HCT116 (cell line): ENCODE measurements around the gene TMEM238L. TPM values are rescaled to one million over a fixed set of nuclear protein-coding genes. Genes with fewer than 3 reads are reported as not detected.

Source experiments
- ATAC-seq: fragments of 200-7000 bp; cut with Tn5 transposase; 2 replicates; pipeline ENCODE4 v1.9.1; 2020; ENCODE audit warnings: mild to moderate bottlenecking, moderate library complexity
- BruUV-seq: library from RNA; stranded (reverse); fragments of 400-500 nt; replicated peaks from 2 replicates; lab custom pipeline; 2021; lab: Mats Ljungman, UMichigan
- CTCF ChIA-PET: fragments of 300-600 bp; sonication (Branson Sonifier 250); formaldehyde crosslinking; loops from one replicate; lab custom pipeline; 2021; ENCODE audit warnings: antibody characterized with exemption; lab: Charles Lee
- POLR2A ChIA-PET: fragments of 300-600, 350-600 bp; sonication (Branson Sonifier 250); formaldehyde crosslinking; loops from one replicate; lab custom pipeline; 2021; ENCODE audit warnings: antibody characterized with exemption; lab: Charles Lee
- RAD21 ChIA-PET, 2 experiments: fragments of 300-600 bp; sonication (Branson Sonifier 250); formaldehyde crosslinking; loops; one replicate each; lab custom pipeline; 2023; ENCODE audit warnings: low total read pairs in 2 of 2; ENCODE audit not compliant: uncharacterized antibody in 2 of 2, unreplicated experiment in 2 of 2, low non-redundant PET in 1 of 2; lab: Charles Lee
- DNase-seq: peaks from one replicate; pipeline ENCODE4 v3.0.0-alpha.2; 2010; ENCODE audit warnings: low read depth, low spot score
- H2AFZ ChIP-seq: fragments of 200-600 bp; shearing (Covaris generic), sonication (generic); 2 replicates; pipeline ENCODE4 v1.6.1; 2017; ENCODE audit warnings: low read depth, mixed run types, mixed read lengths, antibody characterized with exemption, low read length; ENCODE audit not compliant: poor library complexity, severe bottlenecking
- H3K27ac ChIP-seq: 2 replicates; pipeline ENCODE4 v1.5.1; 2012; ENCODE audit warnings: low read depth, low read length
- H3K27me3 ChIP-seq: fragments of 200-600 bp; sonication (generic); 2 replicates; pipeline ENCODE4 v1.6.1; 2016; ENCODE audit warnings: mixed run types, low read length, mixed read lengths; ENCODE audit not compliant: insufficient read depth
- H3K36me3 ChIP-seq, 2 experiments: fragments of 200-500 bp in 1 of 2; fragments of 200-600 bp in 1 of 2; sonication (Bioruptor generic) in 1 of 2; sonication (generic) in 1 of 2; 2 replicates each; pipeline versions ENCODE4 v1.5.1 to v1.6.1; 2014 to 2016; ENCODE audit warnings: low read length in 2 of 2, inconsistent platforms in 1 of 2, mixed read lengths in 1 of 2, mixed run types in 1 of 2; ENCODE audit not compliant: insufficient read depth in 2 of 2, control insufficient read depth in 1 of 2
- H3K4me1 ChIP-seq, 2 experiments: fragments of 200-600 bp in 1 of 2; sonication (generic) in 1 of 2; 2 replicates each; pipeline versions ENCODE4 v1.5.1 to v1.6.1; 2012 to 2017; ENCODE audit warnings: low read length in 2 of 2, inconsistent platforms in 1 of 2, mild to moderate bottlenecking in 1 of 2, mixed read lengths in 1 of 2, mixed run types in 1 of 2, moderate library complexity in 1 of 2; ENCODE audit not compliant: insufficient read depth in 2 of 2, control insufficient read depth in 1 of 2
- H3K4me2 ChIP-seq: fragments of 200-600 bp; sonication (generic); 2 replicates; pipeline ENCODE4 v1.6.1; 2017; ENCODE audit warnings: mixed run types, low read length, mixed read lengths
- H3K4me3 ChIP-seq, 2 experiments: fragments of 200-600 bp in 1 of 2; sonication (generic) in 1 of 2; replicated peaks in 1 of 2; 2 replicates each; pipeline ENCODE4 v1.5.1; 2011 to 2016; ENCODE audit warnings: low read length in 2 of 2, control low read depth in 1 of 2, low read depth in 1 of 2, mild to moderate bottlenecking in 1 of 2, mixed read lengths in 1 of 2, mixed run types in 1 of 2
- H3K79me2 ChIP-seq: fragments of 200-600 bp; sonication (generic); 2 replicates; pipeline ENCODE4 v1.6.1; 2017; ENCODE audit warnings: mild to moderate bottlenecking, mixed run types, low read length, moderate library complexity, mixed read lengths; ENCODE audit not compliant: insufficient read depth
- H3K9ac ChIP-seq: fragments of 200-600 bp; sonication (generic); 2 replicates; pipeline ENCODE4 v1.6.1; 2016; ENCODE audit warnings: low read length, mixed read lengths
- H3K9me2 ChIP-seq: fragments of 200-600 bp; sonication (generic), shearing (Covaris generic); 2 replicates; pipeline ENCODE4 v1.6.1; 2017; ENCODE audit warnings: mixed run types, mild to moderate bottlenecking, moderate library complexity; ENCODE audit not compliant: insufficient read depth
- H3K9me3 ChIP-seq, 2 experiments: fragments of 200-500 bp in 1 of 2; fragments of 200-600 bp in 1 of 2; sonication (Bioruptor generic) in 1 of 2; sonication (generic) in 1 of 2; 2 replicates each; pipeline ENCODE4 v1.6.1; 2014 to 2017; ENCODE audit warnings: low read length in 2 of 2, mixed read lengths in 2 of 2, inconsistent platforms in 1 of 2, low read depth in 1 of 2, mild to moderate bottlenecking in 1 of 2, mixed run types in 1 of 2, moderate library complexity in 1 of 2; ENCODE audit not compliant: control insufficient read depth in 1 of 2, insufficient read depth in 1 of 2
- H4K20me1 ChIP-seq: fragments of 200-600 bp; sonication (generic), shearing (Covaris generic); 2 replicates; pipeline ENCODE4 v1.6.1; 2017; ENCODE audit warnings: mixed run types, mild to moderate bottlenecking, moderate library complexity; ENCODE audit not compliant: insufficient read depth
- CEBPB ChIP-seq: IDR thresholded peaks from 2 replicates; pipeline ENCODE4 v1.6.1; 2012; ENCODE audit warnings: low read depth
- EGR1 ChIP-seq: IDR thresholded peaks from 2 replicates; pipeline ENCODE4 v1.6.1; 2012; ENCODE audit warnings: low read depth
- ELF1 ChIP-seq: IDR thresholded peaks from 2 replicates; pipeline ENCODE4 v1.6.1; 2012; ENCODE audit warnings: low read depth, borderline replicate concordance
- JUND ChIP-seq: IDR thresholded peaks from 2 replicates; pipeline ENCODE4 v1.6.1; 2012
- SP1 ChIP-seq: IDR thresholded peaks from 2 replicates; pipeline ENCODE4 v1.6.1; 2012; ENCODE audit warnings: low read depth
- SRF ChIP-seq: IDR thresholded peaks from 2 replicates; pipeline ENCODE4 v1.6.1; 2012; ENCODE audit warnings: low read depth
- TCF7L2 ChIP-seq: IDR thresholded peaks from 2 replicates; pipeline ENCODE4 v1.7.0; 2011; ENCODE audit warnings: borderline replicate concordance, inconsistent platforms; ENCODE audit not compliant: insufficient read depth, insufficient read length; ENCODE audit errors: extremely low read depth
- YY1 ChIP-seq: IDR thresholded peaks from 2 replicates; pipeline ENCODE4 v1.6.1; 2011; ENCODE audit warnings: low read length, low read depth, moderate library complexity, mild to moderate bottlenecking; ENCODE audit not compliant: insufficient replicate concordance; ENCODE audit errors: extremely low read depth
- intact Hi-C: fragments of 100-400 bp; cut with micrococcal nuclease; formaldehyde crosslinking; loops from 2 replicates; pipeline ENCODE4 v1.10.0; 2022
- total RNA-seq: library from RNA; stranded (reverse); gene quantifications from one replicate; pipeline ENCODE4 v1.2.1, GENCODE V29; 2021; ENCODE audit not compliant: unreplicated experiment
- TF ChIP-seq, protein P1 (sequence below), 3 experiments: fragments of 200-600 bp in 1 of 3; sonication (generic) in 1 of 3; IDR thresholded peaks in 2 of 3; conservative IDR thresholded peaks in 1 of 3; 2 replicates each; pipeline ENCODE4 v1.5.1; 2012 to 2017; ENCODE audit warnings: low read depth in 2 of 3, low read length in 2 of 3, antibody characterized with exemption in 1 of 3, borderline replicate concordance in 1 of 3, control low read depth in 1 of 3, mild to moderate bottlenecking in 1 of 3, mixed read lengths in 1 of 3, mixed run types in 1 of 3, moderate library complexity in 1 of 3; ENCODE audit not compliant: insufficient read depth in 1 of 3
- TF ChIP-seq, protein P2 (sequence below): IDR thresholded peaks from 2 replicates; pipeline ENCODE4 v1.6.1; 2012
- TF ChIP-seq, protein P3 (sequence below): IDR thresholded peaks from 2 replicates; pipeline ENCODE4 v1.6.1; 2012

Gene TMEM238L
- total RNA-seq, 1 experiment from 2014 or later: not detected

DNA sequence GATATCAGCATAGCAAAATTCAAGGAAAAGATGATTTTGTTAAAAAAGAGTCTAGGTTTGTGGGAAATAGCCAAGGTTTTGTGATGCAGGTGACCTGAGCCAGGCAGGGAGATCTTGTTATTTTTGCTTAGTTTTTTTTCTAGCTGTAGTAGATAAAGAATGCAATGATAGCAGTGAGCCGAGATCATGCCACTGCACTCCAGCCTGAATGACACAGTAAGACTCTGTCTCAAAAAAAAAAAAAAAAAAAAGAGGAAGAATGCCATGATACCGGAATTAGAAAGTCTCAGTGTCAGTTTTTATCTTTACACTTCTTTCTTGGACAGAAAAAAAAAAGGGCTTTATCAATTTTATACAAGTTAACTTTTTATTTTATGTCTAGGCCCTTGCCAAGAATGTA is 27.5 kb downstream of the TMEM238L start (continued):
- TF ChIP-seq, protein P1, sequence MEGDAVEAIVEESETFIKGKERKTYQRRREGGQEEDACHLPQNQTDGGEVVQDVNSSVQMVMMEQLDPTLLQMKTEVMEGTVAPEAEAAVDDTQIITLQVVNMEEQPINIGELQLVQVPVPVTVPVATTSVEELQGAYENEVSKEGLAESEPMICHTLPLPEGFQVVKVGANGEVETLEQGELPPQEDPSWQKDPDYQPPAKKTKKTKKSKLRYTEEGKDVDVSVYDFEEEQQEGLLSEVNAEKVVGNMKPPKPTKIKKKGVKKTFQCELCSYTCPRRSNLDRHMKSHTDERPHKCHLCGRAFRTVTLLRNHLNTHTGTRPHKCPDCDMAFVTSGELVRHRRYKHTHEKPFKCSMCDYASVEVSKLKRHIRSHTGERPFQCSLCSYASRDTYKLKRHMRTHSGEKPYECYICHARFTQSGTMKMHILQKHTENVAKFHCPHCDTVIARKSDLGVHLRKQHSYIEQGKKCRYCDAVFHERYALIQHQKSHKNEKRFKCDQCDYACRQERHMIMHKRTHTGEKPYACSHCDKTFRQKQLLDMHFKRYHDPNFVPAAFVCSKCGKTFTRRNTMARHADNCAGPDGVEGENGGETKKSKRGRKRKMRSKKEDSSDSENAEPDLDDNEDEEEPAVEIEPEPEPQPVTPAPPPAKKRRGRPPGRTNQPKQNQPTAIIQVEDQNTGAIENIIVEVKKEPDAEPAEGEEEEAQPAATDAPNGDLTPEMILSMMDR (IDR thresholded peaks at IDR 0.05 in 2 of 3, conservative IDR thresholded peaks at IDR 0.05 in 1 of 3; ENCODE audit: borderline replicate concordance in 1 of 3, insufficient read depth in 1 of 3, low read depth in 2 of 3, low read length in 2 of 3): no peak
- TF ChIP-seq CEBPB: no peak
- TF ChIP-seq, protein P2, sequence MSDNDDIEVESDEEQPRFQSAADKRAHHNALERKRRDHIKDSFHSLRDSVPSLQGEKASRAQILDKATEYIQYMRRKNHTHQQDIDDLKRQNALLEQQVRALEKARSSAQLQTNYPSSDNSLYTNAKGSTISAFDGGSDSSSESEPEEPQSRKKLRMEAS: no peak
- TF ChIP-seq, all 23 proteins: peak for 0

DNA sequence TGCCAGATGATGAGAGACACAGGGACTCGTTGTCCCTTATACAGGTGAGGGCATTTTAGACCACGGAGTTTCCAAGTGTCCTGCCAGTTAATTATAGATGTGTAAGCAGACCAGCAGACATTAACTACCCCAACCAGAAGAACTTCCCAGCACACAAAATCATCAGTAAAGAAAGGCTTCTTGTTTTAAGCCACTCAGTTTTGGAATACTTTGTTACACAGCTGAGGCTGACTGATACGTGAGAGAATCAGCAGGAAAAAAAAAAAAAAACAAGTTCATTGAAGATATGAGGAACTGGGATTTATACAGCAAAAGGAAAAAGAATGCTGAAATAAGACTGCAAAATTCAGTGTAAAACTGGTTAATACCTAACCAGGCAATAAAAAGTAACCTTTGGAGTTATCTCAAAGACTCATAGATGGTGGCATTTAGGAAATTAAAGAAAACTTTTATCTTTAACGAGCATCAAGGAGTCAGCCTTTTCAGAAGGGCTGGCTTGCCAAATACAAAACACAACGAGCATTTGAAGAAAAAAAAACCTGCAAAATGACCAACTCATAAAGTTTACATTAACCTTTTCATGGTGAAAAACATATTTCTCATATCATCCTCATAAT is 28.1 kb downstream of the TMEM238L start:
- no peaks in the 10 kb centered on the region for H4K20me1 ChIP-seq
- H3K4me2 ChIP-seq: no peak overlapping the region
- no peak overlapping the region for H3K9ac ChIP-seq
- peaks cover 0 to 4% of the 10 kb centered on the region in 2 experiments; a peak in 2 of 4 replicates for H3K9me3 ChIP-seq
- H3K79me2 ChIP-seq: no peaks in the 10 kb centered on the region
- no peaks in the 10 kb centered on the region for H3K27me3 ChIP-seq
- intact Hi-C loops: no loop called here
- no peaks in the 10 kb centered on the region for H3K36me3 ChIP-seq
- no peaks in the 10 kb centered on the region for H3K4me1 ChIP-seq
- H2AFZ ChIP-seq: no peak overlapping the region
- no peaks in the 10 kb centered on the region for H3K9me2 ChIP-seq
- BruUV-seq: no TSS peak
- H3K4me3 ChIP-seq: no peak overlapping the region
- H3K27ac ChIP-seq: no peak overlapping the region
- ATAC-seq: no peak
- RAD21 ChIA-PET: no interaction called here
- CTCF ChIA-PET: no interaction called here
- POLR2A ChIA-PET: no interaction called here
- no peak for DNase-seq
- TF ChIP-seq YY1 (no peak), JUND (no peak), SP1 (no peak), TCF7L2 (no peak), SRF (no peak), ELF1 (no peak), EGR1 (no peak)
- TF ChIP-seq, protein P1 (IDR thresholded peaks at IDR 0.05 in 2 of 3, conservative IDR thresholded peaks at IDR 0.05 in 1 of 3; ENCODE audit: borderline replicate concordance in 1 of 3, insufficient read depth in 1 of 3, low read depth in 2 of 3, low read length in 2 of 3): no peak
- TF ChIP-seq, protein P3, sequence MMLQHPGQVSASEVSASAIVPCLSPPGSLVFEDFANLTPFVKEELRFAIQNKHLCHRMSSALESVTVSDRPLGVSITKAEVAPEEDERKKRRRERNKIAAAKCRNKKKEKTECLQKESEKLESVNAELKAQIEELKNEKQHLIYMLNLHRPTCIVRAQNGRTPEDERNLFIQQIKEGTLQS: no peak
- TF ChIP-seq, all 23 proteins: peak for 0
